ENCODE measurements around the gene CCDC88A. TPM values are rescaled to one million over a fixed set of nuclear protein-coding genes. Genes with fewer than 3 reads are reported as not detected.

CCDC88A gene
- total RNA-seq, 2 donors from 2014 or later: 50.0 to 74.5 TPM

GRCh38 chr2:55441280-55441892, 21.7 kb upstream of the CCDC88A start:
- ATAC-seq (ENCODE audit: insufficient number of reproducible peaks, low FRiP score, low read depth) (no peak), DNase-seq (ENCODE audit: low spot score) (no peak)
- Histone ChIP-seq H3K4me1 (ENCODE audit: control insufficient read depth in 1 of 2, low read depth in 2 of 2) (no peaks in the 10 kb centered on the region), H3K4me3 (no peak overlapping the region), H3K27me3 (replicated peaks; ENCODE audit: insufficient read depth) (no peaks in the 10 kb centered on the region), H3K9me3 (no peaks in the 10 kb centered on the region), H3K27ac (no peak overlapping the region), H3K36me3 (no peaks in the 10 kb centered on the region)
- no peak for TF ChIP-seq CTCF (IDR thresholded peaks at IDR 0.05)

GRCh38 chr2:55439101-55439397, 19.4 kb upstream of the CCDC88A start:
- Histone ChIP-seq H3K9me3 (no peaks in the 10 kb centered on the region), H3K36me3 (no peaks in the 10 kb centered on the region), H3K27ac (no peak overlapping the region), H3K27me3 (replicated peaks; ENCODE audit: insufficient read depth) (no peaks in the 10 kb centered on the region), H3K4me1 (ENCODE audit: control insufficient read depth in 1 of 2, low read depth in 2 of 2) (no peaks in the 10 kb centered on the region), H3K4me3 (no peak overlapping the region)
- TF ChIP-seq CTCF (IDR thresholded peaks at IDR 0.05): no peak
- DNase-seq (ENCODE audit: low spot score) (no peak), ATAC-seq (ENCODE audit: insufficient number of reproducible peaks, low FRiP score, low read depth) (no peak)

- no peak for ATAC-seq (ENCODE audit: insufficient number of reproducible peaks, low FRiP score, low read depth)
- no peak overlapping the region for H3K4me3 ChIP-seq
These were observed 18.9 kb upstream of the CCDC88A start for GRCh38 chr2:55438391-55439100.

GRCh38 chr2:55437515-55438390, 18.1 kb upstream of the CCDC88A start:
- H3K9me3 ChIP-seq: no peaks in the 10 kb centered on the region
- no peak overlapping the region for H3K27ac ChIP-seq
- no peak overlapping the region for H3K4me3 ChIP-seq
- H3K4me1 ChIP-seq (ENCODE audit: control insufficient read depth in 1 of 2, low read depth in 2 of 2): no peaks in the 10 kb centered on the region
- no peak for DNase-seq (ENCODE audit: low spot score)
- H3K27me3 ChIP-seq (replicated peaks; ENCODE audit: insufficient read depth): no peaks in the 10 kb centered on the region
- no peak for TF ChIP-seq CTCF (IDR thresholded peaks at IDR 0.05)
- H3K36me3 ChIP-seq: no peaks in the 10 kb centered on the region
- ATAC-seq (ENCODE audit: insufficient number of reproducible peaks, low FRiP score, low read depth): no peak

More at GRCh38 chr2:55438391-55439100, 18.9 kb upstream of the CCDC88A start:
- H3K36me3 ChIP-seq: no peaks in the 10 kb centered on the region
- H3K9me3 ChIP-seq: no peaks in the 10 kb centered on the region
- no peaks in the 10 kb centered on the region for H3K27me3 ChIP-seq (replicated peaks; ENCODE audit: insufficient read depth)
- TF ChIP-seq CTCF (IDR thresholded peaks at IDR 0.05): no peak
- no peak overlapping the region for H3K27ac ChIP-seq
- no peaks in the 10 kb centered on the region for H3K4me1 ChIP-seq (ENCODE audit: control insufficient read depth in 1 of 2, low read depth in 2 of 2)
- no peak for DNase-seq (ENCODE audit: low spot score)

- DNase-seq (ENCODE audit: low spot score) (no peak), ATAC-seq (ENCODE audit: insufficient number of reproducible peaks, low FRiP score, low read depth) (no peak)
- Histone ChIP-seq H3K36me3 (no peaks in the 10 kb centered on the region), H3K4me1 (ENCODE audit: control insufficient read depth in 1 of 2, low read depth in 2 of 2) (peaks cover 4 to 5% of the 10 kb centered on the region in 2 donors), H3K27me3 (replicated peaks; ENCODE audit: insufficient read depth) (no peaks in the 10 kb centered on the region), H3K27ac (no peak overlapping the region), H3K4me3 (no peak overlapping the region), H3K9me3 (no peaks in the 10 kb centered on the region)
- peak; percentile 66 for TF ChIP-seq CTCF (IDR thresholded peaks at IDR 0.05)
These were observed 12.4 kb upstream of the CCDC88A start for GRCh38 chr2:55431982-55432627.
